IMR-90 (cell line): ENCODE data around the gene IRF5. TPM values are rescaled to one million over a fixed set of nuclear protein-coding genes. Genes with fewer than 3 reads are reported as not detected.

Experiments
- ATAC-seq: fragments of 200-7000 bp; cut with Tn5 transposase; 2 replicates; pipeline ENCODE4 v1.9.1; 2020; ENCODE audit warnings: low read depth, mild to moderate bottlenecking, moderate library complexity
- BruUV-seq: library from RNA; stranded (reverse); fragments of 400-500 nt; replicated peaks from 2 replicates; lab custom pipeline; 2021; lab: Mats Ljungman, UMichigan
- CTCF ChIA-PET: fragments of 300-600 bp; formaldehyde crosslinking; extraction: SDS; loops from one replicate; lab custom pipeline; 2021; ENCODE audit warnings: antibody characterized with exemption; lab: Yijun Ruan, JAX
- POLR2A ChIA-PET: fragments of 300-600 bp; sonication (Branson Sonifier 250); formaldehyde crosslinking; loops from one replicate; lab custom pipeline; 2022; ENCODE audit warnings: antibody characterized with exemption; ENCODE audit not compliant: unreplicated experiment; lab: Charles Lee
- DNase-seq: peaks from one replicate; pipeline ENCODE4 v3.0.0; 2013
- H2AFZ ChIP-seq: replicated peaks from 2 replicates; pipeline ENCODE3; 2013; ENCODE audit warnings: low read length, mild to moderate bottlenecking; ENCODE audit not compliant: poor library complexity
- H2AK5ac ChIP-seq: 2 replicates; pipeline ENCODE4 v1.6.1; 2013; ENCODE audit warnings: low read depth, low read length, inconsistent platforms
- H2AK9ac ChIP-seq: replicated peaks from 2 replicates; pipeline ENCODE3; 2013; ENCODE audit warnings: mild to moderate bottlenecking, low read depth, low read length, moderate library complexity; ENCODE audit not compliant: poor library complexity
- H2BK120ac ChIP-seq: 2 replicates; pipeline ENCODE4 v1.6.1; 2013; ENCODE audit warnings: low read depth, low read length, inconsistent platforms
- H2BK15ac ChIP-seq: 3 replicates; pipeline ENCODE4 v1.6.1; 2013; ENCODE audit warnings: low read depth, low read length, inconsistent platforms
- H2BK20ac ChIP-seq: 2 replicates; pipeline ENCODE4 v1.6.1; 2013; ENCODE audit warnings: low read depth, mild to moderate bottlenecking, inconsistent platforms, low read length, moderate library complexity
- H2BK5ac ChIP-seq: 2 replicates; pipeline ENCODE4 v1.6.1; 2013; ENCODE audit warnings: mild to moderate bottlenecking, low read depth, low read length, inconsistent platforms; ENCODE audit not compliant: poor library complexity, severe bottlenecking
- H3K14ac ChIP-seq: replicated peaks from 2 replicates; pipeline ENCODE4 v1.6.1; 2013; ENCODE audit warnings: low read depth, low read length, inconsistent platforms
- H3K18ac ChIP-seq: 2 replicates; pipeline ENCODE4 v1.6.1; 2013; ENCODE audit warnings: low read depth, low read length, control low read depth
- H3K23ac ChIP-seq: 2 replicates; pipeline ENCODE4 v1.6.1; 2013; ENCODE audit warnings: low read depth, low read length, inconsistent platforms
- H3K27ac ChIP-seq: 2 replicates; pipeline ENCODE4 v1.5.1; 2013; ENCODE audit warnings: mild to moderate bottlenecking, control low read depth, low read length; ENCODE audit not compliant: insufficient read depth
- H3K27me3 ChIP-seq: 2 replicates; pipeline ENCODE4 v1.6.1; 2013; ENCODE audit warnings: low read length; ENCODE audit not compliant: control insufficient read depth, insufficient read depth
- H3K36me3 ChIP-seq: 2 replicates; pipeline ENCODE4 v1.6.1; 2013; ENCODE audit warnings: low read length, mixed read lengths; ENCODE audit not compliant: control insufficient read depth, insufficient read depth
- H3K4ac ChIP-seq: 2 replicates; pipeline ENCODE4 v1.6.1; 2013; ENCODE audit warnings: low read depth, low read length, inconsistent platforms
- H3K4me1 ChIP-seq: 2 replicates; pipeline ENCODE4 v1.6.1; 2013; ENCODE audit warnings: low read length, mixed read lengths; ENCODE audit not compliant: control insufficient read depth, insufficient read depth
- H3K4me2 ChIP-seq: 2 replicates; pipeline ENCODE4 v1.6.1; 2013; ENCODE audit warnings: low read depth, mild to moderate bottlenecking, control low read depth, low read length, moderate library complexity
- H3K4me3 ChIP-seq: 2 replicates; pipeline ENCODE4 v1.5.1; 2013; ENCODE audit warnings: low read depth, mild to moderate bottlenecking, control low read depth, low read length, moderate library complexity; ENCODE audit not compliant: insufficient read depth
- H3K56ac ChIP-seq: 2 replicates; pipeline ENCODE4 v1.6.1; 2013; ENCODE audit warnings: low read length, inconsistent platforms; ENCODE audit not compliant: insufficient read depth; ENCODE audit errors: extremely low read depth
- H3K79me1 ChIP-seq, 2 experiments: 2 replicates each; pipeline ENCODE4 v1.6.1; 2013; ENCODE audit warnings: low read length in 2 of 2, inconsistent platforms in 1 of 2, low read depth in 1 of 2
- H3K9ac ChIP-seq: 2 replicates; pipeline ENCODE4 v1.6.1; 2013; ENCODE audit warnings: low read depth, low read length, control low read depth
- H3K9me1 ChIP-seq: 2 replicates; pipeline ENCODE4 v1.6.1; 2013; ENCODE audit warnings: low read length, inconsistent platforms; ENCODE audit not compliant: insufficient read depth
- H3K9me3 ChIP-seq: 2 replicates; pipeline ENCODE4 v1.6.1; 2013; ENCODE audit warnings: low read length; ENCODE audit not compliant: control insufficient read depth, insufficient read depth
- H4K20me1 ChIP-seq: 2 replicates; pipeline ENCODE4 v1.6.1; 2013; ENCODE audit warnings: low read length, inconsistent platforms; ENCODE audit not compliant: insufficient read depth
- H4K5ac ChIP-seq: 2 replicates; pipeline ENCODE4 v1.6.1; 2013; ENCODE audit warnings: mild to moderate bottlenecking, low read depth, low read length, control low read depth
- H4K8ac ChIP-seq, 2 experiments: 2 replicates each; pipeline ENCODE4 v1.6.1; 2013; ENCODE audit warnings: low read depth in 2 of 2, low read length in 2 of 2, control low read depth in 1 of 2, inconsistent platforms in 1 of 2
- H4K91ac ChIP-seq: 2 replicates; pipeline ENCODE4 v1.6.1; 2013; ENCODE audit warnings: low read depth, low read length, inconsistent platforms; ENCODE audit not compliant: insufficient read depth
- CEBPB ChIP-seq: IDR thresholded peaks from 2 replicates; pipeline ENCODE4 v1.6.1; 2012; ENCODE audit warnings: low read depth, low read length, improper control_type of control experiment
- CHD1 ChIP-seq: IDR thresholded peaks from 2 replicates; pipeline ENCODE4 v1.6.1; 2012; ENCODE audit warnings: low read depth, low read length, improper control_type of control experiment
- CTCF ChIP-seq: conservative IDR thresholded peaks from 2 replicates; pipeline ENCODE4 v1.5.1; 2012; ENCODE audit warnings: mild to moderate bottlenecking, low read depth, low read length, improper control_type of control experiment
- MAFK ChIP-seq: IDR thresholded peaks from 2 replicates; pipeline ENCODE4 v1.6.1; 2012; ENCODE audit warnings: low read depth, low read length, improper control_type of control experiment
- MAZ ChIP-seq: IDR thresholded peaks from 2 replicates; pipeline ENCODE4 v1.6.1; 2012; ENCODE audit warnings: low read depth, mild to moderate bottlenecking, low read length, improper control_type of control experiment, moderate library complexity, borderline replicate concordance
- MXI1 ChIP-seq: IDR thresholded peaks from 2 replicates; pipeline ENCODE4 v1.6.1; 2012; ENCODE audit warnings: low read depth, mild to moderate bottlenecking, low read length, moderate library complexity, borderline replicate concordance
- NFE2L2 ChIP-seq: fragments of 150-350 bp; IDR thresholded peaks from 2 replicates; pipeline ENCODE4 v1.6.1; 2016; ENCODE audit warnings: low read depth, mild to moderate bottlenecking, low read length
- POLR2A ChIP-seq: IDR thresholded peaks from 2 replicates; pipeline ENCODE4 v1.6.1; 2012; ENCODE audit warnings: mild to moderate bottlenecking, low read depth, low read length
- RAD21 ChIP-seq: IDR thresholded peaks from 2 replicates; pipeline ENCODE4 v1.6.1; 2012; ENCODE audit warnings: low read length, improper control_type of control experiment
- RFX5 ChIP-seq: IDR thresholded peaks from 2 replicates; pipeline ENCODE4 v1.8.0; 2012; ENCODE audit warnings: low read depth, mild to moderate bottlenecking, low read length, moderate library complexity
- SMC3 ChIP-seq: fragments of 150-350 bp; IDR thresholded peaks from 2 replicates; pipeline ENCODE4 v1.6.1; 2016; ENCODE audit warnings: low read depth, mild to moderate bottlenecking, antibody characterized with exemption, low read length, moderate library complexity
- WGBS, 2 experiments: methylation state at CpG; one replicate each; pipeline versions ENCODE4 v1.1.5 to v1.1.7; 2013; ENCODE audit warnings: missing lambda C conversion rate in 2 of 2; ENCODE audit not compliant: insufficient read length in 1 of 2; ENCODE audit errors: extremely low coverage in 2 of 2; 5-methylcytosine and 5-hydroxymethylcytosine counted together
- dilution Hi-C: fragments of 300-500 bp; cut with HindIII; formaldehyde crosslinking; loops from one replicate; pipeline ENCODE4 v1.14.3; 2018; ENCODE audit warnings: low sequenced_read_pairs; ENCODE audit not compliant: unreplicated experiment
- in situ Hi-C: fragments of 300-500 bp; cut with MboI; formaldehyde crosslinking; loops from 3 replicates; pipeline ENCODE4 v1.14.3; 2019; ENCODE audit warnings: low sequenced_read_pairs, inconsistent platforms, mixed read lengths
- intact Hi-C: fragments of 100-400 bp; cut with micrococcal nuclease; formaldehyde crosslinking; loops from 2 replicates; pipeline ENCODE4 v1.10.0; 2022
- polyA plus RNA-seq, 3 experiments: library from polyadenylated mRNA; depleted of rRNA; stranded (reverse); fragments of >200 nt; gene quantifications; 2 replicates each; pipeline ENCODE4 v1.2.3, GENCODE V29; 2012; ENCODE audit warnings: low replicate concordance in 1 of 3
- total RNA-seq: library from RNA; depleted of rRNA; stranded (reverse); fragments of >200 nt; gene quantifications from 2 replicates; pipeline ENCODE4 v1.2.3, GENCODE V29; 2012

IRF5 gene
- total and polyA plus RNA-seq, 2 of the 4 experiments (the other 2 are of a cell fraction): 0.14 to 0.18 TPM

- intact Hi-C loops: no loop called here
These were observed 15.0 kb upstream of the IRF5 start for GRCh38 chr7:128922496-128923410.

More at GRCh38 chr7:128922496-128923410, 15.0 kb upstream of the IRF5 start:
- TF ChIP-seq MXI1 (no peak), MAFK (no peak), CTCF (no peak), NFE2L2 (no peak), CEBPB (no peak), MAZ (no peak), RFX5 (no peak), SMC3 (no peak), RAD21 (no peak), POLR2A (no peak), CHD1 (no peak)
- H3K18ac ChIP-seq: no peak overlapping the region
- H2BK5ac ChIP-seq: no peak overlapping the region
- no peak overlapping the region for H3K23ac ChIP-seq
- no peak overlapping the region for H3K9ac ChIP-seq
- H3K56ac ChIP-seq: no peak overlapping the region
- no peaks in the 10 kb centered on the region for H4K20me1 ChIP-seq
- H3K27ac ChIP-seq: no peak overlapping the region
- WGBS, 2 experiments: 75% methylated on average over 2 of the region's 16 CpGs; no CpG with 5 or more reads in 1 of the 2 experiments
- no peak overlapping the region for H2BK120ac ChIP-seq
- no peak overlapping the region for H4K8ac ChIP-seq
- ChIA-PET POLR2A (no interaction called here), CTCF (interaction anchor here (0.6 to 0.7 kb wide), 2 partner anchors 88 to 312 kb away, joined by 3 read pairs; no protein-coding TSS in a partner anchor)
- peaks cover 65% of the 10 kb centered on the region for H3K27me3 ChIP-seq
- DNase-seq: no peak
- H2AFZ ChIP-seq: no peak overlapping the region
- H2AK5ac ChIP-seq: no peak overlapping the region
- no peak overlapping the region for H2BK15ac ChIP-seq
- H3K36me3 ChIP-seq: no peaks in the 10 kb centered on the region
- no peaks in the 10 kb centered on the region for H3K9me1 ChIP-seq
- ATAC-seq: no peak
- in situ Hi-C loops (no loop called here), dilution Hi-C loops (no loop called here)
- H3K79me1 ChIP-seq: no peaks in the 10 kb centered on the region
- peak overlapping the region; percentile 50 for H2AK9ac ChIP-seq
- no peak overlapping the region for H2BK20ac ChIP-seq
- H3K4me2 ChIP-seq: no peak overlapping the region
- H4K91ac ChIP-seq: no peak overlapping the region
- H3K4me1 ChIP-seq: no peaks in the 10 kb centered on the region
- no peaks in the 10 kb centered on the region for H3K9me3 ChIP-seq
- no TSS peak for BruUV-seq
- no peak overlapping the region for H3K4me3 ChIP-seq
- no peak overlapping the region for H3K4ac ChIP-seq
- no peak overlapping the region for H4K5ac ChIP-seq
- no peak overlapping the region for H3K14ac ChIP-seq
